HepG2 (cell line): ENCODE data around the gene MYADML2.

Experiments
- ARHGAP35 ChIP-seq: sonication (generic); formaldehyde crosslinking; IDR thresholded peaks from 2 replicates; pipeline ENCODE4 v1.9.0; 2022; ENCODE audit warnings: mild to moderate bottlenecking, inconsistent platforms, moderate library complexity, missing genetic modification reagents, borderline replicate concordance
- EP300 ChIP-seq, 3 experiments: sonication (generic) in 1 of 3; formaldehyde crosslinking in 1 of 3; IDR thresholded peaks; 2 replicates each; pipeline versions ENCODE4 v1.5.1 to v1.6.1; 2011 to 2020; ENCODE audit warnings: low read depth in 2 of 3, low read length in 2 of 3, borderline replicate concordance in 1 of 3, improper control_type of control experiment in 1 of 3, mild to moderate bottlenecking in 1 of 3, missing genetic modification reagents in 1 of 3, moderate library complexity in 1 of 3
- HNRNPH1 ChIP-seq: fragments of 200-400 bp; formaldehyde crosslinking; optimal IDR thresholded peaks from 2 replicates; pipeline ENCODE3; 2017; ENCODE audit warnings: mild to moderate bottlenecking, low read depth, low read length
- IKZF1 ChIP-seq: fragments of 450-650 bp; IDR thresholded peaks from 2 replicates; pipeline ENCODE4 v1.7.1; 2016
- MAZ ChIP-seq, 2 experiments: sonication (generic) in 1 of 2; formaldehyde crosslinking in 1 of 2; IDR thresholded peaks; 2 replicates each; pipeline versions ENCODE4 v1.5.0 to v1.6.1; 2012 to 2020; ENCODE audit warnings: low read depth in 2 of 2, mild to moderate bottlenecking in 2 of 2, borderline replicate concordance in 1 of 2, improper control_type of control experiment in 1 of 2, low read length in 1 of 2, missing genetic modification reagents in 1 of 2, moderate library complexity in 1 of 2
- MYNN ChIP-seq: sonication (generic); formaldehyde crosslinking; IDR thresholded peaks from 2 replicates; pipeline ENCODE4 v1.4.0; 2020; ENCODE audit warnings: mild to moderate bottlenecking, low read depth, missing genetic modification reagents
- NONO ChIP-seq, 2 experiments: fragments of 450-650 bp in 1 of 2; sonication (generic) in 1 of 2; formaldehyde crosslinking in 1 of 2; IDR thresholded peaks in 1 of 2; conservative IDR thresholded peaks in 1 of 2; 2 replicates each; pipeline versions ENCODE4 v1.6.1 to v1.8.0; 2017 to 2022; ENCODE audit warnings: mild to moderate bottlenecking in 1 of 2, missing genetic modification reagents in 1 of 2, moderate library complexity in 1 of 2
- PATZ1 ChIP-seq: sonication (generic); formaldehyde crosslinking; IDR thresholded peaks from 2 replicates; pipeline ENCODE4 v1.4.0; 2020; ENCODE audit warnings: missing genetic modification reagents
- USF2 ChIP-seq, 2 experiments: sonication (generic) in 1 of 2; formaldehyde crosslinking in 1 of 2; IDR thresholded peaks; 2 replicates each; pipeline versions ENCODE4 v1.5.1 to v1.6.1; 2011 to 2020; ENCODE audit warnings: borderline replicate concordance in 1 of 2, low read depth in 1 of 2, low read length in 1 of 2, mild to moderate bottlenecking in 1 of 2, missing genetic modification reagents in 1 of 2, moderate library complexity in 1 of 2
- ZHX1 ChIP-seq: sonication (generic); formaldehyde crosslinking; IDR thresholded peaks from 2 replicates; pipeline ENCODE4 v1.8.1; 2022; ENCODE audit warnings: low read depth, mild to moderate bottlenecking, missing genetic modification reagents
- ZNF274 ChIP-seq: sonication (generic); formaldehyde crosslinking; IDR thresholded peaks from 2 replicates; pipeline ENCODE4 v1.5.1; 2020; ENCODE audit warnings: mild to moderate bottlenecking, missing genetic modification reagents
- ZNF687 ChIP-seq: sonication (generic); formaldehyde crosslinking; IDR thresholded peaks from 2 replicates; pipeline ENCODE4 v1.5.1; 2020; ENCODE audit warnings: mild to moderate bottlenecking, missing genetic modification reagents, moderate library complexity

GRCh38 chr17:81918832-81919545, 28.0 kb downstream of the MYADML2 start:
- TF ChIP-seq ZNF274 (CRISPR knock-in tag) (no peak), IKZF1 (no peak), PATZ1 (CRISPR knock-in tag) (no peak), ZHX1 (CRISPR knock-in tag) (no peak), ZNF687 (CRISPR knock-in tag) (no peak; the same call in 1 of the 2 replicates), EP300 (IDR thresholded peaks at IDR 0.05; ENCODE audit: low read depth in 2 of 2, low read length in 2 of 2) (no peak), EP300 (CRISPR knock-in tag; IDR thresholded peaks at IDR 0.05; ENCODE audit: borderline replicate concordance) (no peak), MYNN (CRISPR knock-in tag) (no peak), HNRNPH1 (no peak), MAZ (IDR thresholded peaks at IDR 0.05; ENCODE audit: borderline replicate concordance, low read depth, low read length) (no peak), MAZ (CRISPR knock-in tag; IDR thresholded peaks at IDR 0.05; ENCODE audit: low read depth) (no peak), ARHGAP35 (no peak), NONO (IDR thresholded peaks at IDR 0.05) (no peak), NONO (CRISPR knock-in tag; conservative IDR thresholded peaks at IDR 0.05) (no peak), USF2 (IDR thresholded peaks at IDR 0.05; ENCODE audit: low read depth, low read length) (no peak), USF2 (CRISPR knock-in tag; IDR thresholded peaks at IDR 0.05; ENCODE audit: borderline replicate concordance) (no peak)
